GM18907 (cell line): ENCODE results near the gene CNOT6.

Experiments used
- ATAC-seq: cut with Tn5 transposase; IDR thresholded peaks from one replicate; pipeline ENCODE4 v1.9.1; 2021; ENCODE audit warnings: mild to moderate bottlenecking, moderate library complexity; ENCODE audit not compliant: unreplicated experiment

CNOT6 gene

GRCh38 chr5:180613814-180614188 lies 119.6 kb downstream of the CNOT6 start:
- no peak for ATAC-seq

GRCh38 chr5:180618487-180618828 lies 124.3 kb downstream of the CNOT6 start:
- ATAC-seq: no peak

GRCh38 chr5:180618829-180619562 lies 124.8 kb downstream of the CNOT6 start:
- ATAC-seq: no peak

GRCh38 chr5:180619563-180619915 lies 125.4 kb downstream of the CNOT6 start:
- ATAC-seq: no peak

- ATAC-seq: no peak
These were observed 125.8 kb downstream of the CNOT6 start for GRCh38 chr5:180620014-180620413.

DNA sequence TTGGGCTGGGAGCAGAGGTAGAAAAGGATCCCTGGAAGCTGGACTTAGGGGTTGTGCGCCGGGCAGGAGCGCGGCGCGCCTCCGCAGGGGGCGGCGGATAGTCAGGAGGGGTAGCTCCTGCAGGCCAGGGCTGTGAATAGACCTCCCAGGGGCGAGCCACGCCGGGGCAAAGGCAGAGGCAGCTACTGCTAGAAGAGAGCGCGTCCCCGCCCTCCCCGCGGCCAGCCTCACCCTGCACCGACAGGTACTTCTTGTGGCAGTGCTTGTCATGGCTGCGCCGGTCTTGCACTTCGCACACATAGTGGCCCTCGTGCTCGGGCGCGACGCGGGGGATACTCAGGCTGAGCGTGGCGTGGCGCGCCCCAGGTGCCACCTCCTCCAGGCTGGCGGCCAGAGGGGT lies 127.1 kb downstream of the CNOT6 start:
- ATAC-seq: no peak

GRCh38 chr5:180622910-180623309 lies 128.7 kb downstream of the CNOT6 start:
- no peak for ATAC-seq

DNA sequence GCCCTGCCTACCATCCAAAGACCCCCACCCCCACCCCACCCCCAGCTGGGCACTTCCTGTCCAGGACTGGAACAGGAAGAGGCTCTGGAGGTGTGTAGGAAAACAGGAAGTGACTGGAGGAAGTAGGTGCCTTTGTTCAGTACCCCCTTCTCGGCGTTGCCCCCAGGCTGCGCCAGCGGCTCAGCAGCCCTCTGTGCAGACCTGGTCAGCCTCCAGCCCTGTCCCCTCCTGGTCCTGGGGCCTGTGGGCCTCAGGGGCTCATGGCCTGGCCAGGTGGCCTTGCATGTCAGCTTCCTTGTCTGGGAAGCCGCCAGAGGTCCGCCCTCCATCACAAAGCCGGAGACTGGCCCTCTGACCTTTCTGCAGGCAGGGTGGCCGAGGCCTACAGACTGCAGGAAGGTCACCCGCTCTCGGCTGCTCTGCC lies 129.2 kb downstream of the CNOT6 start:
- no peak for ATAC-seq

GRCh38 chr5:180623844-180624243 lies 129.7 kb downstream of the CNOT6 start:
- ATAC-seq: no peak

DNA sequence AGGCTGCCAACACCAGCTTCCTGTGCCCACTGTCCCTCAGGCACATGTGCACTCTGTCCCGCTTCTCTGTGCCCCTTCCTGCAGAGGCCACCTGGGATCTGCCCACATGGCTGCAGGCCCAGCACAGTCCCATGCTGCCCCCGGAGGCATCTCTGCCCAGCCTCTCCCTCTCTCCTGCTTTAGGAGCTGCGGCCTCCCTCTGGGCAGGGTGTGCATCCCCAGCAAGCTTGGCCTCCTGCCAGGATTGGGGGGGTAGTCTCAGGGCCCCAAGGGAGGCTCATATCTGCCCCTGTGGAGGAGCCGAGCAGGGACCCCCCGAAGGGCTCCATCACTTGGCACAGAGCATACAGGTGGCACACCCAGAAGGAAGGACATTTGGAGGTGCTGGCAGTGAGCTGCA lies 130.4 kb downstream of the CNOT6 start:
- ATAC-seq: no peak

DNA sequence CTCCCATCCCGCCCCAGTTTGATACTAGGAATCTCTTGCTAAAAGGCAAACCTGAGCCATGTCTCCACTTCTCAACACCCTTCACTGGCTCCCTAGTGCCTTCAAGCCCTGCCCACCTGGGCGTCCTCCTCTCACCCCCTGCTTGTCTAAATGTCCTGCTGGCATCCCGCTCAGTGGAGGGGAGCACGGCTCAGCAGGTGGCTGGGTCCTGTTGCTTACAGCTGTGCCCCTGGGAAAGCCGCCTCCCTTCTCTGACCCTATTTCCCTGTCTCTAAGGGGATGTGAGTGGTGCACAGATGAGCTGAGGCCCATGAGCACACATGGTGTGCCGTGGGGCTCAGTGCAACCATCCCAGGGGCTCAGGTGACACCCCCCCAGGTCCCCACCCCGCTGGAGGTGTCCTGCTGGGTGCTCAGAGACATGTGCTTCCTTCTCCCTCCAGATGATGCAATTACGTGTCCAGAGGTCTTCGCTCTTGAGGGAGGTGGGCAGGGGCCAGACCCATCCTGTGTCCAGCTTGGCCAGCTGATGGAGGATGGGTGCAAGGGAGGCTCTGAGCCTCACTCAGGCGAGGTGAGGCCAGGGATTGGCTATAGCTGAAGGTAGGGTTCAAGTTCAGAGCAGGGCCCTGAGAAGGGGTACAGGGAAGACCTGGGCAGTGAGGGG lies 131.1 kb downstream of the CNOT6 start:
- ATAC-seq: no peak

- ATAC-seq: no peak
These were observed 131.8 kb downstream of the CNOT6 start for GRCh38 chr5:180625791-180626660.

GRCh38 chr5:180626661-180627385 lies 132.6 kb downstream of the CNOT6 start:
- ATAC-seq: no peak

GRCh38 chr5:180627386-180628120 lies 133.4 kb downstream of the CNOT6 start:
- no peak for ATAC-seq
